GM12801 (cell line): ENCODE results near the gene PLA2G6.

ENCODE experiments used
- CTCF ChIP-seq: IDR thresholded peaks from one replicate; pipeline ENCODE4 v1.5.1; 2011; ENCODE audit warnings: control low read depth; ENCODE audit not compliant: insufficient read length; ENCODE audit errors: extremely low read depth

Gene PLA2G6

GRCh38 chr22:38191055-38191454, 9.4 kb upstream of the PLA2G6 start:
- no peak for TF ChIP-seq CTCF

- no peak for TF ChIP-seq CTCF
Observed at GRCh38 chr22:38190581-38190980, 9.0 kb upstream of the PLA2G6 start.

GRCh38 chr22:38189104-38189503, 7.5 kb upstream of the PLA2G6 start:
- no peak for TF ChIP-seq CTCF

- TF ChIP-seq CTCF, result no peak
Observed at GRCh38 chr22:38187413-38188212, 6.0 kb upstream of the PLA2G6 start.

- TF ChIP-seq CTCF, result no peak
Observed at GRCh38 chr22:38186429-38186828, 4.8 kb upstream of the PLA2G6 start.

GRCh38 chr22:38184788-38185187, 3.2 kb upstream of the PLA2G6 start:
- no peak for TF ChIP-seq CTCF

GRCh38 chr22:38180841-38181452, 683 bp downstream of the PLA2G6 start:
- no peak for TF ChIP-seq CTCF
